ENCODE results near the gene GRIK1. TPM values are rescaled to one million over a fixed set of nuclear protein-coding genes. Genes with fewer than 3 reads are reported as not detected.

The GRIK1 gene
- total RNA-seq, 2 donors from 2014 or later, result 0.11 TPM; not detected in 1

DNA sequence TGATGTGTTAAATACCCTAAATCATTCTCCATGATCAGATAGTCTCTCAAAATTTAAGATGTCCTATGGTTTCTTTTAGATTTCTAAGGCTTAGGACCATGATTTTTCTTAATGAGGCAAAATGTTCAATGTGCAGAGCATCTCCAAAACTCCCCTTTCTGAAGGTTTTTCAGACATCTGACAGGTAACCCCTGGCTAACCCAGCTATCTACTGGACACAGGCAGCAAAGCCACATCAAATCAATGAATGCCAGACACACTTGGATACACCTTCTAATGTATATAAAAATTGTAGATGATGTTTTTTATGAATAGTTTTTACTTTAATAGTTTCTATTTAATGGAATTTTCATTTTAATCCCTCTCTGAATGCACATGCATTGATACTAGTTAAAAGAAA, 285.6 kb downstream of the GRIK1 start:
- H3K27ac ChIP-seq, result no peak overlapping the region
- intact Hi-C loops (cut with DNase I), result no loop called here
- H3K36me3 ChIP-seq, result no peaks in the 10 kb centered on the region
- no peaks in the 10 kb centered on the region for H3K9me3 ChIP-seq
- H3K9ac ChIP-seq (ENCODE audit: low read depth in 2 of 2, low read length in 2 of 2), result no peak overlapping the region
- TF ChIP-seq, protein P1, sequence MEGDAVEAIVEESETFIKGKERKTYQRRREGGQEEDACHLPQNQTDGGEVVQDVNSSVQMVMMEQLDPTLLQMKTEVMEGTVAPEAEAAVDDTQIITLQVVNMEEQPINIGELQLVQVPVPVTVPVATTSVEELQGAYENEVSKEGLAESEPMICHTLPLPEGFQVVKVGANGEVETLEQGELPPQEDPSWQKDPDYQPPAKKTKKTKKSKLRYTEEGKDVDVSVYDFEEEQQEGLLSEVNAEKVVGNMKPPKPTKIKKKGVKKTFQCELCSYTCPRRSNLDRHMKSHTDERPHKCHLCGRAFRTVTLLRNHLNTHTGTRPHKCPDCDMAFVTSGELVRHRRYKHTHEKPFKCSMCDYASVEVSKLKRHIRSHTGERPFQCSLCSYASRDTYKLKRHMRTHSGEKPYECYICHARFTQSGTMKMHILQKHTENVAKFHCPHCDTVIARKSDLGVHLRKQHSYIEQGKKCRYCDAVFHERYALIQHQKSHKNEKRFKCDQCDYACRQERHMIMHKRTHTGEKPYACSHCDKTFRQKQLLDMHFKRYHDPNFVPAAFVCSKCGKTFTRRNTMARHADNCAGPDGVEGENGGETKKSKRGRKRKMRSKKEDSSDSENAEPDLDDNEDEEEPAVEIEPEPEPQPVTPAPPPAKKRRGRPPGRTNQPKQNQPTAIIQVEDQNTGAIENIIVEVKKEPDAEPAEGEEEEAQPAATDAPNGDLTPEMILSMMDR (IDR thresholded peaks at IDR 0.05), result no peak
- no peaks in the 10 kb centered on the region for H3K4me1 ChIP-seq
- no peak for DNase-seq
- H3K27me3 ChIP-seq, result no peaks in the 10 kb centered on the region
- no peak overlapping the region for H3K4me3 ChIP-seq

DNA sequence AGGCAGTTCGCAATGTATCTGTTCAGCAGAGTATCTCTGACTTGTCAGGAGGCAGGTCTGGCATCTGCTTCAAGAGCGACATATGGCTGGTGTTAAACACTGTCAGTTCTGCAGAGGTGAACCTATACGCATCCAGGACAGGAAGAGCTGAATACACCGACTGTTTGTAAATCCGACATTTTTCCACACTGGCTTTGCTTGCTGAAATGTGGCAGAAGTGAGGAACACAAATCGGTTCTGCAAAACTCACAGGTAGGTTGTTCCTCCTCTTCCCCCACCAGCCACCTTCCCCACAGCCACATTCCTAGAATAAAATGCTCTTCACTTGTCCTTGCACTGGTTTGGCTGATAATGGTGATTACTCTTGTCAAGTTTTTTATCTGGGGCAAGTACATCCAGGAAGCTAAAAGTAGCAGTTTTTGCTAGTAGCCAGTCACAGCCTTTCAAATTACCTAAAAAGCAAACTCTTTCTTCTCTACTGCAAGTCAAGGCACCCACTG, 289.2 kb downstream of the GRIK1 start:
- Histone ChIP-seq H3K9me3 (no peaks in the 10 kb centered on the region), H3K27me3 (no peaks in the 10 kb centered on the region), H3K4me1 (no peaks in the 10 kb centered on the region), H3K4me3 (no peak overlapping the region), H3K36me3 (no peaks in the 10 kb centered on the region), H3K9ac (ENCODE audit: low read depth in 2 of 2, low read length in 2 of 2) (no peak overlapping the region), H3K27ac (no peak overlapping the region)
- intact Hi-C loops (cut with DNase I), result no loop called here
- no peak for DNase-seq
- TF ChIP-seq, protein P1 (IDR thresholded peaks at IDR 0.05), result no peak

DNA sequence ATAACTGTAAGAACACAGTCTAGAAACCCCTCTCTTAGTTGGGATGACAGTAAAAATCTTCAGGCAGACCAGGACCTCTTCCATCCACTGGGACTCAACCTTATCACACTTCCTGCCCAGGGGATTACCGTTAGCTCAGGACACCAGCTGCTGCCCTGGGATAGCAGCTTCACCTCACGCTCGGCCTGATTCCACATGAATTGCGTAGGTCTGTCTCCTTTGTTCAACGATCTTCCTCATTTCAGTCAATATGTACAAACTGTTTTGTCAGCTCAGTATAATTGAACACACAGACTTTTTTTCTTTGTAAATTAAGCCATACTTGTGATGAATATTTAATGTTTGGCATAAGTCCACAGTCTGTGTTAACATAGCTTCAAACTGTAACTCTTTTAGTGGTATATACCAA, 290.4 kb downstream of the GRIK1 start:
- TF ChIP-seq, protein P1 (IDR thresholded peaks at IDR 0.05), result no peak
- H3K9me3 ChIP-seq, result no peaks in the 10 kb centered on the region
- H3K4me3 ChIP-seq, result no peak overlapping the region
- H3K36me3 ChIP-seq, result no peaks in the 10 kb centered on the region
- no peak for DNase-seq
- H3K4me1 ChIP-seq, result no peaks in the 10 kb centered on the region
- H3K27ac ChIP-seq, result no peak overlapping the region
- intact Hi-C loops (cut with DNase I), result no loop called here
- H3K9ac ChIP-seq (ENCODE audit: low read depth in 2 of 2, low read length in 2 of 2), result no peak overlapping the region
- no peaks in the 10 kb centered on the region for H3K27me3 ChIP-seq

DNA sequence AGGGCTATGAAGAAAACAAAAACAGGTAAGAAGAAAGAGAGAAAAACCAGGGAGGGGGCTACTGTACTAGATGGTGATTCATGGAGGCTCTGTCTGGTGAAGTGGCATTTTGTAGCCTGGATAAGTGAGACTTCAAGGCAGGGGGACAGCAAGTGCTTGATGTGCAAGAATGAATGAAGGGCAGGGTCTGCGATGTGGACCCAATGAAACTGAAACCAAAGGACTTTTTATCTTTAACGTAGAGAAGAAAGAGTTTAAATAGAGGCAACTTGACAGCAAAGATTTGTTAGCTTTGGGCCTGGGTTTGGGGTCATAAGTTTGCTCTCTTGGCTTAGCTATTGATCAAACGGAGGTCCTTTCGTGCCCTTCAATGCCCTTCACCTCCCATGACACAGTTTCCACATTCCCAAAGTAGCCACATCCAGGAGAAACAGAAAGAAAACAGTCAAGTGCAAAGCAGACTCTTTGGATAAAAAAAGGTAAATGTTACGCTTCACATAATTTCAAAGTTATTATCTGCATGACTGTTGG, 291.0 kb downstream of the GRIK1 start:
- no peaks in the 10 kb centered on the region for H3K27me3 ChIP-seq
- no peak for DNase-seq
- H3K4me3 ChIP-seq, result no peak overlapping the region
- H3K27ac ChIP-seq, result no peak overlapping the region
- H3K36me3 ChIP-seq, result no peaks in the 10 kb centered on the region
- H3K4me1 ChIP-seq, result no peaks in the 10 kb centered on the region
- TF ChIP-seq, protein P1 (IDR thresholded peaks at IDR 0.05), result no peak
- no peak overlapping the region for H3K9ac ChIP-seq (ENCODE audit: low read depth in 2 of 2, low read length in 2 of 2)
- no peaks in the 10 kb centered on the region for H3K9me3 ChIP-seq
- intact Hi-C loops (cut with DNase I), result no loop called here

DNA sequence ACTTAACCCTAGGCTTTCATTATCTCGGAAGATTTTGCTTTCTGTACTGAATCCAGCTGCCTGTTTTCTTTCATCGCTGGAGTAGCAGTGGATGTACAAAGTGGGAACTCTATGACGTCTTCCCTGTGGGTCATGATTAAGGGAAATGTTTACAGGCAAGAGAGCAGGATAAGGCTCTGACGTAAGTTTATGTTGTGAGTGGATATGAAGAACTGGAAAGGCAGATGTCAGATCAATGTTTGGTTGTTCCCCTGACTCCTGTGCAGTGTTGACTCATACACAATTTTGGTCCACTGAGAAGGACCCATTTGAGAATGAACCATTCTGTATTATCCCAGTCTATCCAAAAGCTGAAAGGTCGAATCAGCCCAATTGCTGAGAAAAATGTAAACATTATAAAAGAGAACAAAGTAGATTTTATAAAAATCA, 292.4 kb downstream of the GRIK1 start:
- Histone ChIP-seq H3K9ac (ENCODE audit: low read depth in 2 of 2, low read length in 2 of 2) (no peak overlapping the region), H3K9me3 (no peaks in the 10 kb centered on the region), H3K27ac (no peak overlapping the region), H3K27me3 (no peaks in the 10 kb centered on the region), H3K4me3 (no peak overlapping the region), H3K36me3 (no peaks in the 10 kb centered on the region), H3K4me1 (no peaks in the 10 kb centered on the region)
- no peak for DNase-seq
- TF ChIP-seq, protein P1 (IDR thresholded peaks at IDR 0.05), result no peak
- intact Hi-C loops (cut with DNase I), result no loop called here

Measured in colonic mucosa (tissue), 4 donors.